WTC11 (cell line): ENCODE results near the gene CHMP5. TPM values are rescaled to one million over a fixed set of nuclear protein-coding genes. Genes with fewer than 3 reads are reported as not detected.

Experiments used
- ATAC-seq: fragments of 200-7000 bp; cut with Tn5 transposase; 2 replicates; pipeline ENCODE4 v1.10.0; 2021; ENCODE audit warnings: mild to moderate bottlenecking, moderate library complexity
- CTCF ChIA-PET: fragments of 300-600 bp; sonication (Branson Sonifier 250); formaldehyde crosslinking; loops from one replicate; lab custom pipeline; 2021; ENCODE audit warnings: antibody characterized with exemption; lab: Charles Lee
- POLR2A ChIA-PET: fragments of 350-600 bp; sonication (Branson Sonifier 250); formaldehyde crosslinking; loops from one replicate; lab custom pipeline; 2021; ENCODE audit warnings: antibody characterized with exemption; lab: Charles Lee
- DNase-seq: peaks from one replicate; pipeline ENCODE4 v3.0.0; 2021; ENCODE audit warnings: low spot score
- H3K27ac Mint-ChIP-seq: 2 replicates; pipeline ENCODE4 v1.8.0; 2021; ENCODE audit warnings: mixed read lengths
- H3K27me3 Mint-ChIP-seq: 2 replicates; pipeline ENCODE4 v1.8.0; 2021; ENCODE audit warnings: low read depth, mild to moderate bottlenecking, moderate library complexity, mixed read lengths
- H3K36me3 Mint-ChIP-seq: 2 replicates; pipeline ENCODE4 v1.8.0; 2021; ENCODE audit warnings: mixed read lengths
- H3K4me1 Mint-ChIP-seq: 2 replicates; pipeline ENCODE4 v1.8.0; 2022; ENCODE audit warnings: mixed read lengths
- H3K4me3 Mint-ChIP-seq: 2 replicates; pipeline ENCODE4 v1.8.0; 2021; ENCODE audit warnings: mild to moderate bottlenecking, moderate library complexity, mixed read lengths
- H3K9me3 Mint-ChIP-seq: 2 replicates; pipeline ENCODE4 v1.8.0; 2021; ENCODE audit warnings: mixed read lengths
- CBFB ChIP-seq: sonication (generic); formaldehyde crosslinking; IDR thresholded peaks from 2 replicates; pipeline ENCODE4 v1.8.1; 2022; ENCODE audit warnings: mild to moderate bottlenecking, low read depth, missing genetic modification reagents
- CDX4 ChIP-seq: fragments of 250-450 bp; sonication (Bioruptor Pico); IDR thresholded peaks from 2 replicates; pipeline ENCODE4 v1.9.0; 2021; ENCODE audit warnings: moderate library complexity, mild to moderate bottlenecking, inconsistent platforms, borderline replicate concordance
- CREB1 ChIP-seq: sonication (generic); formaldehyde crosslinking; IDR thresholded peaks from 2 replicates; pipeline ENCODE4 v1.8.0; 2023; ENCODE audit warnings: mild to moderate bottlenecking, missing genetic modification reagents
- GRHL2 ChIP-seq: fragments of 250-450 bp; sonication (Bioruptor Pico); IDR thresholded peaks from 2 replicates; pipeline ENCODE4 v1.8.0; 2022; ENCODE audit warnings: mild to moderate bottlenecking, moderate library complexity; ENCODE audit not compliant: insufficient replicate concordance, severe bottlenecking
- GTF2I ChIP-seq: fragments of 250-450 bp; sonication (Bioruptor Pico); conservative IDR thresholded peaks from 2 replicates; pipeline ENCODE4 v1.4.0; 2021; ENCODE audit warnings: mild to moderate bottlenecking
- MAX ChIP-seq: sonication (generic); formaldehyde crosslinking; IDR thresholded peaks from 2 replicates; pipeline ENCODE4 v1.8.0; 2022; ENCODE audit warnings: mild to moderate bottlenecking, missing genetic modification reagents
- MLX ChIP-seq: sonication (generic); formaldehyde crosslinking; IDR thresholded peaks from 2 replicates; pipeline ENCODE4 v1.8.1; 2023; ENCODE audit warnings: mild to moderate bottlenecking, missing genetic modification reagents, moderate library complexity
- SP1 ChIP-seq: sonication (generic); formaldehyde crosslinking; conservative IDR thresholded peaks from 2 replicates; pipeline ENCODE4 v1.8.1; 2022; ENCODE audit warnings: missing genetic modification reagents
- TCF7 ChIP-seq: sonication (generic); formaldehyde crosslinking; IDR thresholded peaks from 2 replicates; pipeline ENCODE4 v1.8.0; 2022; ENCODE audit warnings: mild to moderate bottlenecking, low read depth, missing genetic modification reagents, moderate library complexity
- TEAD4 ChIP-seq: sonication (generic); formaldehyde crosslinking; IDR thresholded peaks from 2 replicates; pipeline ENCODE4 v1.8.0; 2022; ENCODE audit warnings: mild to moderate bottlenecking, missing genetic modification reagents
- TP53 ChIP-seq: sonication (generic); formaldehyde crosslinking; IDR thresholded peaks from 2 replicates; pipeline ENCODE4 v1.8.1; 2023; ENCODE audit warnings: mild to moderate bottlenecking, missing genetic modification reagents
- ZNF232 ChIP-seq: sonication (generic); formaldehyde crosslinking; IDR thresholded peaks from 2 replicates; pipeline ENCODE4 v1.8.0; 2022; ENCODE audit warnings: mild to moderate bottlenecking, missing genetic modification reagents
- ZNF263 ChIP-seq: sonication (generic); formaldehyde crosslinking; IDR thresholded peaks from 2 replicates; pipeline ENCODE4 v1.8.1; 2022; ENCODE audit warnings: low read depth, mild to moderate bottlenecking, moderate library complexity, missing genetic modification reagents
- ZNF317 ChIP-seq: sonication (generic); formaldehyde crosslinking; IDR thresholded peaks from 2 replicates; pipeline ENCODE4 v1.8.1; 2023; ENCODE audit warnings: low read depth, mild to moderate bottlenecking, moderate library complexity, missing genetic modification reagents, borderline replicate concordance
- ZNF396 ChIP-seq: fragments of 250-450 bp; sonication (Bioruptor Pico); IDR thresholded peaks from 2 replicates; pipeline ENCODE4 v1.8.0; 2021; ENCODE audit warnings: mild to moderate bottlenecking, moderate library complexity, borderline replicate concordance
- ZNF423 ChIP-seq: fragments of 250-450 bp; sonication (Bioruptor Pico); IDR thresholded peaks from 2 replicates; pipeline ENCODE4 v2.1.2; 2022; ENCODE audit warnings: mild to moderate bottlenecking, moderate library complexity
- total RNA-seq: library from RNA; stranded (reverse); gene quantifications from 3 replicates; pipeline ENCODE4 v1.2.3, GENCODE V29; 2021
- TF ChIP-seq, protein P1 (sequence below): fragments of 200-600 bp; IDR thresholded peaks from 2 replicates; pipeline ENCODE4 v1.8.0; 2022; ENCODE audit warnings: antibody characterized with exemption
- TF ChIP-seq, protein P2 (sequence below): sonication (generic); formaldehyde crosslinking; IDR thresholded peaks from 2 replicates; pipeline ENCODE4 v1.8.0; 2023; ENCODE audit warnings: missing genetic modification reagents, mild to moderate bottlenecking, borderline replicate concordance
- TF ChIP-seq, protein P3 (sequence below): fragments of 250-450 bp; sonication (Bioruptor Pico); IDR thresholded peaks from 2 replicates; pipeline ENCODE4 v1.9.0; 2021; ENCODE audit warnings: mild to moderate bottlenecking, borderline replicate concordance

The CHMP5 gene
- total RNA-seq, 1 experiment from 2014 or later, result 46.2 TPM

DNA sequence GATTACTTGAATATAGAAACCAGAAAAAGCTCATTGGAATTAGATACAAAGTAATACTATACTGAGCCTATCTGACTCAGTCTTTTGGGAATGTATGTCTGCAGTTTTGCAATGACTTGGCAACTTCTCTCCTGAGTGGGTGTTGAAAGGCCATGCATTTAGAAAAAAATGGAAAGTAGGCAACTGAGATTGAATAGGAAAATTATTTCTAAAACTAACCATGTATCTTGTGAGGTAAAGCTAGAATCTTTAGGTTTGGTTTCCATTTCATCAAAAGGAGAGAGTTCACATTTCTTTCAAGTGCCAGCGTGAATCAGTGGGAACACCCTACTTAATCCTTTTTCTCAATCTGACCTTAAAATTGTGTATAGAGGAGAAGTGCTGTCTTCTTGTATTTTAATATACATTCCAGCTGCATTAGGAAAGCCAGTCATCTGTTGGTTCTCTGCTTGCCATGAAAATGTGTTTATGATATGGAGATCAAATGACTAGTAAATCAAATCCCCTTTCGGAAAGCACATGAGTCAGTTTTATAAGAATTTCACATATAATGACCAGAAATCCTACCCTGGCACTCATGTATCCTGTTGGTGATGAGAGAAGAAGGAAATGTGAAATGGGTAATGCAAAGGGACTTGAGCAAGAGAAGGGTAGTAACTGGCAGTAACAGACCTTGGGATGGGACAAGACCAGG is 55.9 kb downstream of the CHMP5 start:
- H3K9me3 Mint-ChIP-seq, result no peaks in the 10 kb centered on the region
- ChIA-PET POLR2A (no interaction called here), CTCF (interaction anchor here (0.6 to 1.8 kb wide), 3 partner anchors 54 to 152 kb away, joined by 3 to 5 read pairs (median 3); no protein-coding TSS in a partner anchor)
- TF ChIP-seq CREB1 (no peak), ZNF232 (CRISPR knock-in tag) (no peak), CBFB (CRISPR knock-in tag) (no peak), SP1 (CRISPR knock-in tag) (no peak)
- H3K4me1 Mint-ChIP-seq, result no peaks in the 10 kb centered on the region
- ATAC-seq, result no peak
- no peak overlapping the region for H3K27ac Mint-ChIP-seq
- no peak for DNase-seq
- peaks cover 49% of the 10 kb centered on the region for H3K36me3 Mint-ChIP-seq
- H3K4me3 Mint-ChIP-seq, result no peak overlapping the region
- H3K27me3 Mint-ChIP-seq, result no peaks in the 10 kb centered on the region

GRCh38 chr9:33329117-33329563 is 64.3 kb downstream of the CHMP5 start:
- Mint-ChIP-seq H3K27me3 (no peaks in the 10 kb centered on the region), H3K9me3 (no peaks in the 10 kb centered on the region), H3K27ac (no peak overlapping the region), H3K4me1 (no peaks in the 10 kb centered on the region), H3K4me3 (no peak overlapping the region), H3K36me3 (peaks cover 45% of the 10 kb centered on the region)
- no peak for DNase-seq
- POLR2A ChIA-PET, result no interaction called here
- TF ChIP-seq, protein P1, sequence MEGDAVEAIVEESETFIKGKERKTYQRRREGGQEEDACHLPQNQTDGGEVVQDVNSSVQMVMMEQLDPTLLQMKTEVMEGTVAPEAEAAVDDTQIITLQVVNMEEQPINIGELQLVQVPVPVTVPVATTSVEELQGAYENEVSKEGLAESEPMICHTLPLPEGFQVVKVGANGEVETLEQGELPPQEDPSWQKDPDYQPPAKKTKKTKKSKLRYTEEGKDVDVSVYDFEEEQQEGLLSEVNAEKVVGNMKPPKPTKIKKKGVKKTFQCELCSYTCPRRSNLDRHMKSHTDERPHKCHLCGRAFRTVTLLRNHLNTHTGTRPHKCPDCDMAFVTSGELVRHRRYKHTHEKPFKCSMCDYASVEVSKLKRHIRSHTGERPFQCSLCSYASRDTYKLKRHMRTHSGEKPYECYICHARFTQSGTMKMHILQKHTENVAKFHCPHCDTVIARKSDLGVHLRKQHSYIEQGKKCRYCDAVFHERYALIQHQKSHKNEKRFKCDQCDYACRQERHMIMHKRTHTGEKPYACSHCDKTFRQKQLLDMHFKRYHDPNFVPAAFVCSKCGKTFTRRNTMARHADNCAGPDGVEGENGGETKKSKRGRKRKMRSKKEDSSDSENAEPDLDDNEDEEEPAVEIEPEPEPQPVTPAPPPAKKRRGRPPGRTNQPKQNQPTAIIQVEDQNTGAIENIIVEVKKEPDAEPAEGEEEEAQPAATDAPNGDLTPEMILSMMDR, result no peak
- no peak for TF ChIP-seq ZNF396 (CRISPR knock-in tag)
- TF ChIP-seq, protein P2, sequence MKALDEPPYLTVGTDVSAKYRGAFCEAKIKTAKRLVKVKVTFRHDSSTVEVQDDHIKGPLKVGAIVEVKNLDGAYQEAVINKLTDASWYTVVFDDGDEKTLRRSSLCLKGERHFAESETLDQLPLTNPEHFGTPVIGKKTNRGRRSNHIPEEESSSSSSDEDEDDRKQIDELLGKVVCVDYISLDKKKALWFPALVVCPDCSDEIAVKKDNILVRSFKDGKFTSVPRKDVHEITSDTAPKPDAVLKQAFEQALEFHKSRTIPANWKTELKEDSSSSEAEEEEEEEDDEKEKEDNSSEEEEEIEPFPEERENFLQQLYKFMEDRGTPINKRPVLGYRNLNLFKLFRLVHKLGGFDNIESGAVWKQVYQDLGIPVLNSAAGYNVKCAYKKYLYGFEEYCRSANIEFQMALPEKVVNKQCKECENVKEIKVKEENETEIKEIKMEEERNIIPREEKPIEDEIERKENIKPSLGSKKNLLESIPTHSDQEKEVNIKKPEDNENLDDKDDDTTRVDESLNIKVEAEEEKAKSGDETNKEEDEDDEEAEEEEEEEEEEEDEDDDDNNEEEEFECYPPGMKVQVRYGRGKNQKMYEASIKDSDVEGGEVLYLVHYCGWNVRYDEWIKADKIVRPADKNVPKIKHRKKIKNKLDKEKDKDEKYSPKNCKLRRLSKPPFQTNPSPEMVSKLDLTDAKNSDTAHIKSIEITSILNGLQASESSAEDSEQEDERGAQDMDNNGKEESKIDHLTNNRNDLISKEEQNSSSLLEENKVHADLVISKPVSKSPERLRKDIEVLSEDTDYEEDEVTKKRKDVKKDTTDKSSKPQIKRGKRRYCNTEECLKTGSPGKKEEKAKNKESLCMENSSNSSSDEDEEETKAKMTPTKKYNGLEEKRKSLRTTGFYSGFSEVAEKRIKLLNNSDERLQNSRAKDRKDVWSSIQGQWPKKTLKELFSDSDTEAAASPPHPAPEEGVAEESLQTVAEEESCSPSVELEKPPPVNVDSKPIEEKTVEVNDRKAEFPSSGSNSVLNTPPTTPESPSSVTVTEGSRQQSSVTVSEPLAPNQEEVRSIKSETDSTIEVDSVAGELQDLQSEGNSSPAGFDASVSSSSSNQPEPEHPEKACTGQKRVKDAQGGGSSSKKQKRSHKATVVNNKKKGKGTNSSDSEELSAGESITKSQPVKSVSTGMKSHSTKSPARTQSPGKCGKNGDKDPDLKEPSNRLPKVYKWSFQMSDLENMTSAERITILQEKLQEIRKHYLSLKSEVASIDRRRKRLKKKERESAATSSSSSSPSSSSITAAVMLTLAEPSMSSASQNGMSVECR (CRISPR knock-in tag), result no peak
- TF ChIP-seq ZNF317 (CRISPR knock-in tag), result no peak
- no peak for TF ChIP-seq ZNF263 (CRISPR knock-in tag)
- no peak for TF ChIP-seq TP53
- no peak for TF ChIP-seq MLX (CRISPR knock-in tag)
- TF ChIP-seq ZNF423 (CRISPR knock-in tag), result no peak
- TF ChIP-seq GRHL2 (CRISPR knock-in tag), result no peak
- no peak for TF ChIP-seq TEAD4 (CRISPR knock-in tag)
- TF ChIP-seq CDX4 (CRISPR knock-in tag), result no peak
- TF ChIP-seq GTF2I (CRISPR knock-in tag), result no peak
- TF ChIP-seq MAX, result no peak
- no peak for TF ChIP-seq CBFB (CRISPR knock-in tag)
- TF ChIP-seq TCF7 (CRISPR knock-in tag), result no peak
- TF ChIP-seq, protein P3, sequence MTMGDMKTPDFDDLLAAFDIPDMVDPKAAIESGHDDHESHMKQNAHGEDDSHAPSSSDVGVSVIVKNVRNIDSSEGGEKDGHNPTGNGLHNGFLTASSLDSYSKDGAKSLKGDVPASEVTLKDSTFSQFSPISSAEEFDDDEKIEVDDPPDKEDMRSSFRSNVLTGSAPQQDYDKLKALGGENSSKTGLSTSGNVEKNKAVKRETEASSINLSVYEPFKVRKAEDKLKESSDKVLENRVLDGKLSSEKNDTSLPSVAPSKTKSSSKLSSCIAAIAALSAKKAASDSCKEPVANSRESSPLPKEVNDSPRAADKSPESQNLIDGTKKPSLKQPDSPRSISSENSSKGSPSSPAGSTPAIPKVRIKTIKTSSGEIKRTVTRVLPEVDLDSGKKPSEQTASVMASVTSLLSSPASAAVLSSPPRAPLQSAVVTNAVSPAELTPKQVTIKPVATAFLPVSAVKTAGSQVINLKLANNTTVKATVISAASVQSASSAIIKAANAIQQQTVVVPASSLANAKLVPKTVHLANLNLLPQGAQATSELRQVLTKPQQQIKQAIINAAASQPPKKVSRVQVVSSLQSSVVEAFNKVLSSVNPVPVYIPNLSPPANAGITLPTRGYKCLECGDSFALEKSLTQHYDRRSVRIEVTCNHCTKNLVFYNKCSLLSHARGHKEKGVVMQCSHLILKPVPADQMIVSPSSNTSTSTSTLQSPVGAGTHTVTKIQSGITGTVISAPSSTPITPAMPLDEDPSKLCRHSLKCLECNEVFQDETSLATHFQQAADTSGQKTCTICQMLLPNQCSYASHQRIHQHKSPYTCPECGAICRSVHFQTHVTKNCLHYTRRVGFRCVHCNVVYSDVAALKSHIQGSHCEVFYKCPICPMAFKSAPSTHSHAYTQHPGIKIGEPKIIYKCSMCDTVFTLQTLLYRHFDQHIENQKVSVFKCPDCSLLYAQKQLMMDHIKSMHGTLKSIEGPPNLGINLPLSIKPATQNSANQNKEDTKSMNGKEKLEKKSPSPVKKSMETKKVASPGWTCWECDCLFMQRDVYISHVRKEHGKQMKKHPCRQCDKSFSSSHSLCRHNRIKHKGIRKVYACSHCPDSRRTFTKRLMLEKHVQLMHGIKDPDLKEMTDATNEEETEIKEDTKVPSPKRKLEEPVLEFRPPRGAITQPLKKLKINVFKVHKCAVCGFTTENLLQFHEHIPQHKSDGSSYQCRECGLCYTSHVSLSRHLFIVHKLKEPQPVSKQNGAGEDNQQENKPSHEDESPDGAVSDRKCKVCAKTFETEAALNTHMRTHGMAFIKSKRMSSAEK (CRISPR knock-in tag), result no peak
- ATAC-seq, result no peak
- CTCF ChIA-PET, result no interaction called here
